GM12878 (cell line): Measurements from ENCODE around the gene CCL3. TPM values are rescaled to one million over a fixed set of nuclear protein-coding genes. Genes with fewer than 3 reads are reported as not detected.

Source experiments
- ASH2L ChIP-seq: fragments of 300-600, 200-600 bp; sonication (generic); IDR thresholded peaks from 2 replicates; pipeline ENCODE4 v1.6.1; 2017; ENCODE audit warnings: low read depth, mild to moderate bottlenecking, borderline replicate concordance
- BACH1 ChIP-seq: fragments of 450-650 bp; IDR thresholded peaks from 2 replicates; pipeline ENCODE4 v1.6.1; 2017; ENCODE audit warnings: mild to moderate bottlenecking, borderline replicate concordance
- BRCA1 ChIP-seq: IDR thresholded peaks from 2 replicates; pipeline ENCODE4 v1.6.1; 2011; ENCODE audit warnings: low read depth, low read length, improper control_type of control experiment
- CBX5 ChIP-seq: sonication (generic); IDR thresholded peaks from 2 replicates; pipeline ENCODE4 v1.6.1; 2016; ENCODE audit warnings: low read depth, moderate library complexity, mild to moderate bottlenecking, inconsistent platforms
- CREB1 ChIP-seq: IDR thresholded peaks from 2 replicates; pipeline ENCODE4 v1.6.1; 2012; ENCODE audit warnings: low read depth, mild to moderate bottlenecking, inconsistent platforms
- E2F8 ChIP-seq: fragments of 450-650 bp; IDR thresholded peaks from 2 replicates; pipeline ENCODE4 v1.6.1; 2018; ENCODE audit warnings: mild to moderate bottlenecking, low read depth, moderate library complexity; ENCODE audit not compliant: partially characterized antibody
- FOS ChIP-seq: IDR thresholded peaks from 3 replicates; pipeline ENCODE4 v1.6.1; 2011; ENCODE audit warnings: borderline replicate concordance; ENCODE audit not compliant: insufficient read length; ENCODE audit errors: extremely low read depth
- KDM1A ChIP-seq: fragments of 200-600 bp; sonication (generic); IDR thresholded peaks from 2 replicates; pipeline ENCODE4 v1.6.1; 2016; ENCODE audit warnings: borderline replicate concordance
- LARP7 ChIP-seq: fragments of 450-650 bp; IDR thresholded peaks from 2 replicates; pipeline ENCODE4 v1.6.1; 2017; ENCODE audit warnings: mild to moderate bottlenecking
- MEF2A ChIP-seq: IDR thresholded peaks from 2 replicates; pipeline ENCODE4 v1.6.1; 2011; ENCODE audit warnings: low read depth, mild to moderate bottlenecking, low read length, moderate library complexity; ENCODE audit not compliant: insufficient read depth
- POLR2A ChIP-seq: IDR thresholded peaks from 2 replicates; pipeline ENCODE4 v1.6.1; 2011; ENCODE audit warnings: low read depth, mild to moderate bottlenecking, low read length
- POLR2AphosphoS2 ChIP-seq: IDR thresholded peaks from 2 replicates; pipeline ENCODE4 v1.6.1; 2011; ENCODE audit warnings: low read depth, mild to moderate bottlenecking, low read length, improper control_type of control experiment, moderate library complexity
- POLR2AphosphoS5 ChIP-seq: IDR thresholded peaks from 2 replicates; pipeline ENCODE4 v1.6.1; 2011; ENCODE audit warnings: mild to moderate bottlenecking, low read length, inconsistent platforms
- RB1 ChIP-seq: fragments of 450-650 bp; formaldehyde crosslinking; IDR thresholded peaks from 2 replicates; pipeline ENCODE4 v1.6.1; 2017; ENCODE audit warnings: mild to moderate bottlenecking, borderline replicate concordance
- RFX5 ChIP-seq: IDR thresholded peaks from 2 replicates; pipeline ENCODE4 v1.6.1; 2011; ENCODE audit warnings: low read depth, low read length, improper control_type of control experiment
- SMAD1 ChIP-seq: fragments of 450-650 bp; IDR thresholded peaks from 2 replicates; pipeline ENCODE4 v1.6.1; 2018; ENCODE audit warnings: mild to moderate bottlenecking, low read depth; ENCODE audit not compliant: partially characterized antibody
- SMAD5 ChIP-seq: IDR thresholded peaks from 2 replicates; pipeline ENCODE4 v1.6.1; 2016; ENCODE audit warnings: antibody characterized with exemption, low read depth
- SP1 ChIP-seq: IDR thresholded peaks from one replicate; pipeline ENCODE4 v1.6.1; 2011; ENCODE audit warnings: low read depth, low read length
- SREBF2 ChIP-seq: IDR thresholded peaks from 2 replicates; pipeline ENCODE4 v1.6.1; 2012; ENCODE audit warnings: mild to moderate bottlenecking, low read length
- SUZ12 ChIP-seq: fragments of 200-600 bp; sonication (generic); IDR thresholded peaks from one replicate; pipeline ENCODE4 v1.6.1; 2018; ENCODE audit warnings: antibody characterized with exemption, mild to moderate bottlenecking; ENCODE audit not compliant: unreplicated experiment
- TBL1XR1 ChIP-seq: IDR thresholded peaks from 2 replicates; pipeline ENCODE4 v1.6.1; 2012; ENCODE audit warnings: low read depth, low read length, improper control_type of control experiment
- TCF7 ChIP-seq: IDR thresholded peaks from 2 replicates; pipeline ENCODE4 v1.6.1; 2014; ENCODE audit warnings: antibody characterized with exemption, borderline replicate concordance
- ZBED1 ChIP-seq: IDR thresholded peaks from 2 replicates; pipeline ENCODE4 v1.6.1; 2016; ENCODE audit warnings: borderline replicate concordance
- ZNF207 ChIP-seq: fragments of 450-650 bp; IDR thresholded peaks from 2 replicates; pipeline ENCODE4 v1.6.1; 2014; ENCODE audit warnings: antibody characterized with exemption, mild to moderate bottlenecking, borderline replicate concordance
- polyA plus RNA-seq, 11 experiments: library from polyadenylated mRNA; depleted of rRNA in 4 of 11; unstranded in 6 of 11; stranded (reverse) in 5 of 11; fragments of >200 nt; fragmentation: Nextera tagmentation in 4 of 11; fragmentation: Illumina TruSeq in 1 of 11; extraction: Ambion mirVana in 4 of 11; extraction: Trizol in 1 of 11; gene quantifications; 1 replicate in 1 of 11; 2 replicates in 10 of 11; pipeline versions ENCODE4 v1.2.1 to v1.2.3, GENCODE V29; 2011 to 2016; ENCODE audit warnings: inconsistent platforms in 2 of 11, missing spikeins in 2 of 11, low read depth in 1 of 11
- total RNA-seq, 4 experiments: library from RNA; depleted of rRNA in 3 of 4; stranded (reverse); fragments of >200 nt in 3 of 4; fragmentation: Illumina TruSeq in 1 of 4; extraction: Trizol in 1 of 4; gene quantifications; 2 replicates each; pipeline versions ENCODE4 v1.2.1 to v1.2.3, GENCODE V29; 2013 to 2021
- TF ChIP-seq, protein P1 (sequence below): fragments of 450-650 bp; IDR thresholded peaks from 2 replicates; pipeline ENCODE4 v1.6.1; 2016; ENCODE audit warnings: mild to moderate bottlenecking
- TF ChIP-seq, protein P2 (sequence below): IDR thresholded peaks from 2 replicates; pipeline ENCODE4 v1.6.1; 2011; ENCODE audit warnings: borderline replicate concordance, low read depth, mild to moderate bottlenecking, moderate library complexity, low read length; ENCODE audit not compliant: insufficient read depth, poor library complexity, severe bottlenecking

Gene CCL3
- total and polyA plus RNA-seq, 10 of the 15 experiments (the other 5 are each of a cell fraction or from before 2014, with no cell fraction given) = 96.5 to 1,488 (median 199) TPM

DNA sequence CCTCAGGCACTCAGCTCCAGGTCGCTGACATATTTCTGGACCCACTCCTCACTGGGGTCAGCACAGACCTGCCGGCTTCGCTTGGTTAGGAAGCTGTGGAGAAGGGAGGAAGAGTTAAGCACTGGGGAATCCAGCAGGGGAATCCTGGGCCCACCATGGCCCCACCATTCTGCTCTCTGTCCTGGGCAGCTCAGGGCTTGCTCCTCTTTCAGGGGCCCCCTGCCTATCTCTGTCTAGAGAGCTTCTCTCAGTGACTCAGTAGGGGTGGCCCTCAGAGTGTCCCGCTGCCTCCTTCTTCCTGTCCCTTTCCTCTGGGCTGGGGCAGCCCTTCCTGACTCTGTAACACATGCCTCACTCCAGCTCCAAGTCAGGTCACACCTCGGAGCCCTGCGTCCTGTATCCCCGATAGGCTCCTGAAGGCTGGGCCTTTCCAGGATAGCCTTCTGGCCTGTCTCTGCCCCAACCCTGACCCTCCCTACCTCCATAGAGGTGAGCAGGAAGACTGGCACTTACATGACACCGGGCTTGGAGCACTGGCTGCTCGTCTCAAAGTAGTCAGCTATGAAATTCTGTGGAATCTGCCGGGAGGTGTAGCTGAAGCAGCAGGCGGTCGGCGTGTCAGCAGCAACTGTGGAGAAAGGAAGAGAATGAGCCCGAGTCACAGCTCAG is 1.1 kb downstream of the CCL3 start (continued):
- TF ChIP-seq BRCA1 (no peak), SUZ12 (no peak), POLR2A (peak; percentile 65; the same call in 1 of the 2 replicates), E2F8 (no peak), ASH2L (no peak), ZNF207 (no peak), FOS (no peak), CBX5 (no peak), SREBF2 (no peak), SMAD5 (no peak; the same call in none of the 2 replicates), TBL1XR1 (no peak), CREB1 (0 out of 2 replicates have a peak, but pooled peaks have one; percentile 8), TCF7 (no peak), SMAD1 (peak; percentile 84), SP1 (no peak), LARP7 (no peak), BACH1 (peak; percentile 86), MEF2A (no peak), RFX5 (no peak), POLR2AphosphoS2 (no peak), KDM1A (no peak), ZBED1 (peak; percentile 51; the same call in 1 of the 2 replicates), RB1 (no peak), POLR2AphosphoS5 (peak; percentile 70; the same call in 1 of the 2 replicates)
- TF ChIP-seq, protein P1, sequence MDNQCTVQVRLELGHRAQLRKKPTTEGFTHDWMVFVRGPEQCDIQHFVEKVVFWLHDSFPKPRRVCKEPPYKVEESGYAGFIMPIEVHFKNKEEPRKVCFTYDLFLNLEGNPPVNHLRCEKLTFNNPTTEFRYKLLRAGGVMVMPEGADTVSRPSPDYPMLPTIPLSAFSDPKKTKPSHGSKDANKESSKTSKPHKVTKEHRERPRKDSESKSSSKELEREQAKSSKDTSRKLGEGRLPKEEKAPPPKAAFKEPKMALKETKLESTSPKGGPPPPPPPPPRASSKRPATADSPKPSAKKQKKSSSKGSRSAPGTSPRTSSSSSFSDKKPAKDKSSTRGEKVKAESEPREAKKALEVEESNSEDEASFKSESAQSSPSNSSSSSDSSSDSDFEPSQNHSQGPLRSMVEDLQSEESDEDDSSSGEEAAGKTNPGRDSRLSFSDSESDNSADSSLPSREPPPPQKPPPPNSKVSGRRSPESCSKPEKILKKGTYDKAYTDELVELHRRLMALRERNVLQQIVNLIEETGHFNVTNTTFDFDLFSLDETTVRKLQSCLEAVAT = 0 out of 2 replicates have a peak, but pooled peaks have one; percentile 44
- TF ChIP-seq, protein P2, sequence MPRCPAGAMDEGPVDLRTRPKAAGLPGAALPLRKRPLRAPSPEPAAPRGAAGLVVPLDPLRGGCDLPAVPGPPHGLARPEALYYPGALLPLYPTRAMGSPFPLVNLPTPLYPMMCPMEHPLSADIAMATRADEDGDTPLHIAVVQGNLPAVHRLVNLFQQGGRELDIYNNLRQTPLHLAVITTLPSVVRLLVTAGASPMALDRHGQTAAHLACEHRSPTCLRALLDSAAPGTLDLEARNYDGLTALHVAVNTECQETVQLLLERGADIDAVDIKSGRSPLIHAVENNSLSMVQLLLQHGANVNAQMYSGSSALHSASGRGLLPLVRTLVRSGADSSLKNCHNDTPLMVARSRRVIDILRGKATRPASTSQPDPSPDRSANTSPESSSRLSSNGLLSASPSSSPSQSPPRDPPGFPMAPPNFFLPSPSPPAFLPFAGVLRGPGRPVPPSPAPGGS = no peak
